A549 (cell line): ENCODE measurements around the gene RNF166. TPM values are rescaled to one million over a fixed set of nuclear protein-coding genes. Genes with fewer than 3 reads are reported as not detected.

Experiments used
- ATAC-seq, 2 experiments: fragments of 200-7000 bp in 1 of 2; fragments of >200 bp in 1 of 2; cut with Nextera tagmentation in 1 of 2; cut with Tn5 transposase in 1 of 2; 3 replicates each; pipeline versions ENCODE4 v1.8.0 to v1.9.1; 2018 to 2020; ENCODE audit warnings: mild to moderate bottlenecking in 1 of 2, moderate library complexity in 1 of 2
- CTCF ChIA-PET: fragments of 300-600 bp; sonication (Branson Sonifier 250); formaldehyde crosslinking; extraction: SDS; loops from one replicate; lab custom pipeline; 2021; ENCODE audit warnings: antibody characterized with exemption, inconsistent platforms; lab: Yijun Ruan, JAX
- POLR2A ChIA-PET: fragments of 350-600 bp; formaldehyde crosslinking; extraction: SDS; loops from one replicate; lab custom pipeline; 2021; ENCODE audit warnings: antibody characterized with exemption, inconsistent platforms; lab: Yijun Ruan, JAX
- DNase-seq, 2 experiments: peaks; one replicate each; pipeline versions ENCODE4 v3.0.0 to v3.0.0-alpha.2; 2011 to 2016; ENCODE audit warnings: low read depth in 1 of 2, low spot score in 1 of 2
- FAIRE-seq: peaks from 2 replicates; lab custom pipeline; 2011; peaks lifted over from hg19 to GRCh38; lab: Jason Lieb, UNC
- H3K27ac ChIP-seq, 2 experiments: fragments of >200 bp; sonication (Bioruptor Twin); formaldehyde crosslinking; 3 replicates each; pipeline ENCODE4 v1.5.1; 2016 to 2017
- H3K4me1 ChIP-seq: fragments of >200 bp; sonication (Bioruptor Twin); formaldehyde crosslinking; 3 replicates; pipeline ENCODE4 v1.6.1; 2016
- H3K4me2 ChIP-seq: fragments of >200 bp; sonication (Bioruptor Twin); formaldehyde crosslinking; 3 replicates; pipeline ENCODE4 v1.6.1; 2016
- H3K4me3 ChIP-seq: fragments of >200 bp; sonication (Bioruptor Twin); formaldehyde crosslinking; 3 replicates; pipeline ENCODE4 v1.5.1; 2016
- H3K9me3 ChIP-seq: fragments of >200 bp; sonication (Bioruptor Twin); formaldehyde crosslinking; 3 replicates; pipeline ENCODE4 v1.6.1; 2016
- BHLHE40 ChIP-seq: IDR thresholded peaks from 2 replicates; pipeline ENCODE4 v1.6.1; 2012; ENCODE audit warnings: low read depth, low read length, inconsistent platforms
- CBX2 ChIP-seq: fragments of 200-600 bp; sonication (generic); IDR thresholded peaks from 2 replicates; pipeline ENCODE4 v1.6.1; 2016; ENCODE audit warnings: low read depth, mild to moderate bottlenecking, borderline replicate concordance
- CBX8 ChIP-seq: fragments of 200-600 bp; sonication (generic); IDR thresholded peaks from 2 replicates; pipeline ENCODE4 v1.6.1; 2016
- CHD2 ChIP-seq: fragments of 150-350 bp; IDR thresholded peaks from 2 replicates; pipeline ENCODE4 v1.6.1; 2014; ENCODE audit warnings: low read length; ENCODE audit not compliant: partially characterized antibody
- ELK1 ChIP-seq: fragments of 150-350 bp; IDR thresholded peaks from 2 replicates; pipeline ENCODE4 v1.6.1; 2014; ENCODE audit warnings: low read depth, mild to moderate bottlenecking, low read length
- EP300 ChIP-seq, 2 experiments: fragments of >200 bp; sonication (Bioruptor Twin); formaldehyde crosslinking; IDR thresholded peaks; 2 replicates in 1 of 2; 3 replicates in 1 of 2; pipeline ENCODE4 v1.6.1; 2016 to 2017
- FOSB ChIP-seq: fragments of 250-450 bp; sonication (Bioruptor Pico); IDR thresholded peaks from 2 replicates; pipeline ENCODE4 v1.5.0; 2020; ENCODE audit warnings: mild to moderate bottlenecking, moderate library complexity
- FOXS1 ChIP-seq: fragments of 250-450 bp; sonication (Bioruptor Pico); IDR thresholded peaks from 2 replicates; pipeline ENCODE4 v1.5.0; 2020; ENCODE audit warnings: mild to moderate bottlenecking, moderate library complexity
- HDAC2 ChIP-seq: fragments of 200-600 bp; sonication (generic); IDR thresholded peaks from 2 replicates; pipeline ENCODE4 v1.6.1; 2016
- HEYL ChIP-seq: fragments of 250-450 bp; sonication (Bioruptor Pico); IDR thresholded peaks from 2 replicates; pipeline ENCODE4 v1.8.0; 2021; ENCODE audit warnings: mild to moderate bottlenecking, moderate library complexity
- HOXB13 ChIP-seq: fragments of 250-450 bp; sonication (Bioruptor Pico); IDR thresholded peaks from 2 replicates; pipeline ENCODE4 v1.5.0; 2020; ENCODE audit warnings: low read depth, mild to moderate bottlenecking, moderate library complexity
- HOXB5 ChIP-seq: fragments of 250-450 bp; sonication (Bioruptor Pico); IDR thresholded peaks from 2 replicates; pipeline ENCODE4 v1.5.0; 2020; ENCODE audit warnings: mild to moderate bottlenecking, moderate library complexity
- JUNB ChIP-seq: fragments of >200 bp; sonication (Bioruptor Twin); formaldehyde crosslinking; IDR thresholded peaks from 2 replicates; pipeline ENCODE4 v1.6.1; 2016
- KDM1A ChIP-seq: fragments of 200-600 bp; sonication (generic); IDR thresholded peaks from 2 replicates; pipeline ENCODE4 v1.6.1; 2016; ENCODE audit warnings: low read depth, mild to moderate bottlenecking
- KDM5A ChIP-seq: fragments of 200-600 bp; sonication (generic); IDR thresholded peaks from 2 replicates; pipeline ENCODE4 v1.6.1; 2016; ENCODE audit warnings: antibody characterized with exemption, mild to moderate bottlenecking
- MYC ChIP-seq: IDR thresholded peaks from 2 replicates; pipeline ENCODE4 v1.6.1; 2012; ENCODE audit warnings: mild to moderate bottlenecking, inconsistent platforms, low read length, improper control_type of control experiment, borderline replicate concordance
- PHF8 ChIP-seq: fragments of 200-600 bp; sonication (generic); IDR thresholded peaks from 2 replicates; pipeline ENCODE4 v1.6.1; 2016; ENCODE audit warnings: low read depth, mild to moderate bottlenecking, antibody characterized with exemption, moderate library complexity, borderline replicate concordance
- RAD21 ChIP-seq, 2 experiments: fragments of >200 bp in 1 of 2; sonication (Bioruptor Twin) in 1 of 2; formaldehyde crosslinking in 1 of 2; IDR thresholded peaks in 1 of 2; conservative IDR thresholded peaks in 1 of 2; 2 replicates in 1 of 2; 3 replicates in 1 of 2; pipeline ENCODE4 v1.6.1; 2012 to 2018; ENCODE audit warnings: inconsistent platforms in 1 of 2
- RARB ChIP-seq: fragments of 250-450 bp; sonication (Bioruptor Pico); IDR thresholded peaks from 2 replicates; pipeline ENCODE4 v1.8.0; 2021; ENCODE audit warnings: mild to moderate bottlenecking, moderate library complexity
- SMC3 ChIP-seq: fragments of >200 bp; sonication (Bioruptor Twin); formaldehyde crosslinking; IDR thresholded peaks from 3 replicates; pipeline ENCODE4 v1.6.1; 2018; ENCODE audit warnings: inconsistent platforms
- TFCP2L1 ChIP-seq: fragments of 250-450 bp; sonication (Bioruptor Pico); IDR thresholded peaks from 2 replicates; pipeline ENCODE4 v1.5.0; 2021; ENCODE audit warnings: mild to moderate bottlenecking
- TP53 ChIP-seq: fragments of 250-450 bp; sonication (Bioruptor Pico); IDR thresholded peaks from 2 replicates; pipeline ENCODE4 v1.5.0; 2021; ENCODE audit warnings: mild to moderate bottlenecking, moderate library complexity
- ZFP36 ChIP-seq: fragments of 450-650 bp; IDR thresholded peaks from 2 replicates; pipeline ENCODE4 v1.6.1; 2014; ENCODE audit warnings: borderline replicate concordance; ENCODE audit not compliant: partially characterized antibody
- ZSCAN20 ChIP-seq: fragments of 250-450 bp; sonication (Bioruptor Pico); IDR thresholded peaks from 2 replicates; pipeline ENCODE4 v1.8.0; 2022; ENCODE audit warnings: mild to moderate bottlenecking, moderate library complexity
- WGBS: methylation state at CpG from one replicate; pipeline ENCODE4 v1.1.6; 2017; ENCODE audit errors: missing lambda C conversion rate; 5-methylcytosine and 5-hydroxymethylcytosine counted together
- polyA plus RNA-seq, 4 experiments: library from polyadenylated mRNA; depleted of rRNA in 3 of 4; stranded (reverse); fragments of >200 nt; fragmentation: RNase III in 1 of 4; extraction: RNeasy Plus Mini Kit Qiagen cat#74134 plus additional on column Dnase treatment in 1 of 4; gene quantifications; 2 replicates in 3 of 4; 3 replicates in 1 of 4; pipeline ENCODE4 v1.2.3, GENCODE V29; 2011 to 2017
- TF ChIP-seq, protein P1 (sequence below): IDR thresholded peaks from 2 replicates; pipeline ENCODE4 v1.6.1; 2012; ENCODE audit warnings: low read depth, borderline replicate concordance
- TF ChIP-seq, protein P2 (sequence below): IDR thresholded peaks from 2 replicates; pipeline ENCODE4 v1.6.1; 2012
- TF ChIP-seq, protein P3 (sequence below): fragments of >200 bp; sonication (Bioruptor Twin); formaldehyde crosslinking; IDR thresholded peaks from 2 replicates; pipeline ENCODE4 v1.6.1; 2016

Gene RNF166
- polyA plus RNA-seq, 2 of the 4 experiments (the other 2 are of a cell fraction) = 9.4 to 11.6 TPM

DNA sequence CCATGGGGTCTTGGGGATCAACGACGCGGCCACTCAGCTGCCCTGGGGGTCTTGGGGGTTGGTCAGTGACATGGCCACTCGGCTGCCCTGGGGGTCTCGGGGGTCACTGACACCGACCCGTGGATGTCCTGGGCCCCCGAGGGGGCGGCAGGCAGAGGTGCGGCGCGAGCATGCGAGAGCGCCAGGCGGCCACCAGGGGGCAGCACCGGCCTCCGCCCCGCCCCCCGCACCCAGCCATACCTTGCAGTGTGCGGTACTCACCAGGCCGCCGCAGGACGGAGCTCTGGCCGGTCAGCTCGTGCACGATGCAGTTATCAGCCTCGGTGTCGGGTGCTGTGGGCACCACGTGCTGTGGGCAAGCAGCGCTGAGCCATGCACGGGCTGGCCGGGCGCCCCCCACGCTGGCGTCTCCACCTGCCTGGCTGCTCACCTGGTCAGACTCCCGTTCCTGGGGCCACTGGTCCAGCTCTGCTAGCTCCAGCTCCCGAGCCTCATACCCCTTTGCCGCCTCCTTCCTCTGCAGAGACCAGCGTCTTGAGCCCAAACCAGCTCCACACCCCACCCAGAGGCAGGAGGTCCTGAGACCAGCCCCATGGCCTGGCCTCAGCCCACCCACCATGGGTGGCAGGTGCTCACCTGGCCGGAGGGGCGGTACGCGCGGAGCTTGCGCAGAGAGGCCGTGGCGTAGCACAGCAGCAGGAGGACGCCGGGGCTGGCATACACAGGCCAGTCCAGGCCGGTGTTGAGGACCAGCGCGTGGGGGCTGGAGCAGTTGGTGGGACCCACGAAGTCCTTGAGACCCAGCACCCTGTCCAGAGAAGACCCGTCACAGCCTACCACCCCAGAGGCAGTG lies 31.3 kb upstream of the RNF166 start (continued):
- TF ChIP-seq, protein P1, sequence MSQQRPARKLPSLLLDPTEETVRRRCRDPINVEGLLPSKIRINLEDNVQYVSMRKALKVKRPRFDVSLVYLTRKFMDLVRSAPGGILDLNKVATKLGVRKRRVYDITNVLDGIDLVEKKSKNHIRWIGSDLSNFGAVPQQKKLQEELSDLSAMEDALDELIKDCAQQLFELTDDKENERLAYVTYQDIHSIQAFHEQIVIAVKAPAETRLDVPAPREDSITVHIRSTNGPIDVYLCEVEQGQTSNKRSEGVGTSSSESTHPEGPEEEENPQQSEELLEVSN = peak; percentile 85
- no peak for TF ChIP-seq EP300 (IDR thresholded peaks at IDR 0.05)
- no peak for TF ChIP-seq CBX8
- TF ChIP-seq HOXB5 (CRISPR knock-in tag) = 0 out of 2 replicates have a peak, but pooled peaks have one; percentile 28
- TF ChIP-seq RARB (CRISPR knock-in tag) = no peak
- no peak for TF ChIP-seq PHF8
- no peak for TF ChIP-seq FOXS1 (CRISPR knock-in tag)
- no peak for TF ChIP-seq KDM5A
- TF ChIP-seq MYC = peak; percentile 93; the same call in 1 of the 2 replicates

GRCh38 chr16:88736496-88736895 lies 30.3 kb upstream of the RNF166 start:
- POLR2A ChIA-PET = no interaction called here
- Histone ChIP-seq H3K4me3 (no peak overlapping the region), H3K9me3 (no peaks in the 10 kb centered on the region), H3K4me1 (peaks cover 6% of the 10 kb centered on the region), H3K27ac (no peak overlapping the region), H3K4me2 (no peak overlapping the region)
- 84% methylated on average over 10 of the region's 21 CpGs for WGBS
- no peak for DNase-seq
- CTCF ChIA-PET = interaction anchor here (0.7 to 21.2 kb wide), 29 partner anchors 14 to 441 kb away, joined by 3 to 596 read pairs (median 6); partner anchors contain the start of genes APRT, CDH15, CTU2 and RNF166
- no peak for ATAC-seq
- TF ChIP-seq ZFP36 (no peak), RARB (CRISPR knock-in tag) (no peak), HOXB5 (CRISPR knock-in tag) (no peak), EP300 (IDR thresholded peaks at IDR 0.05) (no peak), FOSB (CRISPR knock-in tag) (no peak), CBX2 (no peak), HDAC2 (no peak)
- TF ChIP-seq, protein P2, sequence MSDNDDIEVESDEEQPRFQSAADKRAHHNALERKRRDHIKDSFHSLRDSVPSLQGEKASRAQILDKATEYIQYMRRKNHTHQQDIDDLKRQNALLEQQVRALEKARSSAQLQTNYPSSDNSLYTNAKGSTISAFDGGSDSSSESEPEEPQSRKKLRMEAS = no peak
- no peak for FAIRE-seq

- no peak for FAIRE-seq
Measured at GRCh38 chr16:88736088-88736487, 29.9 kb upstream of the RNF166 start.

More at GRCh38 chr16:88736088-88736487, 29.9 kb upstream of the RNF166 start:
- POLR2A ChIA-PET = no interaction called here
- TF ChIP-seq, protein P3, sequence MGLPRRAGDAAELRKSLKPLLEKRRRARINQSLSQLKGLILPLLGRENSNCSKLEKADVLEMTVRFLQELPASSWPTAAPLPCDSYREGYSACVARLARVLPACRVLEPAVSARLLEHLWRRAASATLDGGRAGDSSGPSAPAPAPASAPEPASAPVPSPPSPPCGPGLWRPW = no peak
- no peak for TF ChIP-seq BHLHE40
- no peak for TF ChIP-seq ELK1
- TF ChIP-seq PHF8 = no peak
- TF ChIP-seq KDM1A = no peak
- TF ChIP-seq TFCP2L1 (CRISPR knock-in tag) = no peak
- no peak for TF ChIP-seq HEYL
- TF ChIP-seq KDM5A = no peak
- no peak for TF ChIP-seq CHD2
- no peak for TF ChIP-seq ZSCAN20 (CRISPR knock-in tag)
- no peak for TF ChIP-seq RARB (CRISPR knock-in tag)
- no peak for TF ChIP-seq HOXB5 (CRISPR knock-in tag)
- TF ChIP-seq HOXB13 (CRISPR knock-in tag) = no peak
- no peak for TF ChIP-seq TP53 (CRISPR knock-in tag)
- TF ChIP-seq RAD21 (conservative IDR thresholded peaks at IDR 0.05 in 1 of 2, IDR thresholded peaks at IDR 0.05 in 1 of 2) = no peak
- no peak for TF ChIP-seq JUNB
- no peak for TF ChIP-seq SMC3
- TF ChIP-seq, all 56 proteins: peak for 0
- CTCF ChIA-PET = interaction anchor here (0.7 to 21.2 kb wide), 9 partner anchors 14 to 432 kb away, joined by 3 to 596 read pairs (median 28); partner anchors contain the start of genes APRT, CTU2 and RNF166
- H3K27ac ChIP-seq = no peak overlapping the region
- ATAC-seq (no peak), DNase-seq (no peak)
- 97% methylated on average over 16 of the region's 21 CpGs for WGBS
- H3K4me1 ChIP-seq = peaks cover 11% of the 10 kb centered on the region
- H3K4me2 ChIP-seq = no peak overlapping the region
- H3K4me3 ChIP-seq = no peak overlapping the region
- no peaks in the 10 kb centered on the region for H3K9me3 ChIP-seq
